ENCODE measurements around the gene SH3PXD2A. TPM values are rescaled to one million over a fixed set of nuclear protein-coding genes. Genes with fewer than 3 reads are reported as not detected.

Gene SH3PXD2A
- total RNA-seq, 1 experiment from 2014 or later = 4.5 TPM

- no peak overlapping the region for H4K8ac ChIP-seq (replicated peaks; ENCODE audit: insufficient read length, low read depth, low read length)
- no peak overlapping the region for H2BK5ac ChIP-seq (ENCODE audit: insufficient read length, low read length)
- H3K4me1 Mint-ChIP-seq = peaks cover 3 to 6% of the 10 kb centered on the region in 2 experiments; a peak in 3 of 4 replicates
- no CpG with 5 or more reads among the region's 8 CpGs for WGBS (ENCODE audit: extremely low coverage, insufficient read length, low lambda C conversion rate)
- 0 out of 7 replicates have a peak overlapping the region, but pooled peaks of 1 of the 3 experiments have one; percentile 18 for H3K27ac Mint-ChIP-seq
- no peak overlapping the region for H3K4ac ChIP-seq (ENCODE audit: low read depth, low read length)
- H4K20me1 ChIP-seq (ENCODE audit: control insufficient read depth, insufficient read depth, insufficient read length) = no peaks in the 10 kb centered on the region
- no peaks in the 10 kb centered on the region for H3K79me2 ChIP-seq (ENCODE audit: insufficient read depth, low read length)
- H3T11ph ChIP-seq (ENCODE audit: low read length) = no peak overlapping the region
- H3K23ac ChIP-seq (ENCODE audit: insufficient read length, low read depth, low read length) = no peak overlapping the region
- H3K9ac ChIP-seq (ENCODE audit: extremely low read depth, insufficient read length, low read length) = no peak overlapping the region
- no peak overlapping the region; a peak in 1 of 5 replicates for H3K4me3 Mint-ChIP-seq
- no peaks in the 10 kb centered on the region for H3K79me1 ChIP-seq (ENCODE audit: insufficient read depth, low read depth, low read length, poor library complexity, severe bottlenecking)
- no peak overlapping the region for H3K18ac ChIP-seq (ENCODE audit: insufficient read length, low read depth, low read length)
- no peak overlapping the region for H2BK15ac ChIP-seq (ENCODE audit: low read depth, low read length)
- H3K36me3 Mint-ChIP-seq (ENCODE audit: insufficient read depth in 1 of 3, low read depth in 3 of 3) = no peaks in the 10 kb centered on the region
- no peak overlapping the region for H3K27ac ChIP-seq (ENCODE audit: insufficient read length, low read depth, low read length)
- H2AK5ac ChIP-seq (ENCODE audit: insufficient read length, low read length) = no peak overlapping the region
- H3K56ac ChIP-seq (ENCODE audit: insufficient read length, low read depth, low read length) = no peak overlapping the region
- TF ChIP-seq, protein P1, sequence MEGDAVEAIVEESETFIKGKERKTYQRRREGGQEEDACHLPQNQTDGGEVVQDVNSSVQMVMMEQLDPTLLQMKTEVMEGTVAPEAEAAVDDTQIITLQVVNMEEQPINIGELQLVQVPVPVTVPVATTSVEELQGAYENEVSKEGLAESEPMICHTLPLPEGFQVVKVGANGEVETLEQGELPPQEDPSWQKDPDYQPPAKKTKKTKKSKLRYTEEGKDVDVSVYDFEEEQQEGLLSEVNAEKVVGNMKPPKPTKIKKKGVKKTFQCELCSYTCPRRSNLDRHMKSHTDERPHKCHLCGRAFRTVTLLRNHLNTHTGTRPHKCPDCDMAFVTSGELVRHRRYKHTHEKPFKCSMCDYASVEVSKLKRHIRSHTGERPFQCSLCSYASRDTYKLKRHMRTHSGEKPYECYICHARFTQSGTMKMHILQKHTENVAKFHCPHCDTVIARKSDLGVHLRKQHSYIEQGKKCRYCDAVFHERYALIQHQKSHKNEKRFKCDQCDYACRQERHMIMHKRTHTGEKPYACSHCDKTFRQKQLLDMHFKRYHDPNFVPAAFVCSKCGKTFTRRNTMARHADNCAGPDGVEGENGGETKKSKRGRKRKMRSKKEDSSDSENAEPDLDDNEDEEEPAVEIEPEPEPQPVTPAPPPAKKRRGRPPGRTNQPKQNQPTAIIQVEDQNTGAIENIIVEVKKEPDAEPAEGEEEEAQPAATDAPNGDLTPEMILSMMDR (conservative IDR thresholded peaks at IDR 0.05) = no peak
- H2BK20ac ChIP-seq (ENCODE audit: low read depth, low read length, poor library complexity, severe bottlenecking) = no peak overlapping the region
- H4K91ac ChIP-seq (ENCODE audit: insufficient read length, low read depth, low read length) = no peak overlapping the region
- H3K27me3 ChIP-seq (ENCODE audit: insufficient read depth, low read length) = no peaks in the 10 kb centered on the region
- no peak overlapping the region for H3K14ac ChIP-seq (ENCODE audit: insufficient read depth, low read length)
- H2BK120ac ChIP-seq (ENCODE audit: low read depth, low read length, poor library complexity, severe bottlenecking) = no peak overlapping the region
- H3K4me2 ChIP-seq (ENCODE audit: insufficient read depth, insufficient read length, low read length) = no peak overlapping the region
- no peak overlapping the region for H2AFZ ChIP-seq (ENCODE audit: low read length)
- no peak overlapping the region for H2BK12ac ChIP-seq (ENCODE audit: insufficient read length, low read depth, low read length)
- H3K9me3 Mint-ChIP-seq = no peaks in the 10 kb centered on the region
- no peaks in the 10 kb centered on the region for H3K4me1 ChIP-seq (ENCODE audit: insufficient read depth, low read length)
- no peaks in the 10 kb centered on the region for H3K9me3 ChIP-seq (ENCODE audit: control insufficient read depth, low read depth, low read length)
- no peaks in the 10 kb centered on the region for H3K23me2 ChIP-seq (ENCODE audit: insufficient read length, low read depth, low read length, poor library complexity, severe bottlenecking)
- H3K27me3 Mint-ChIP-seq (ENCODE audit: low read depth) = no peaks in the 10 kb centered on the region; the same call in 1 of the 2 replicates
- no peak overlapping the region for H4K5ac ChIP-seq (ENCODE audit: insufficient read length, low read depth, low read length)
- DNase-seq = no peak
Measured at GRCh38 chr10:103709341-103709920, 145.9 kb downstream of the SH3PXD2A start.

Measured in H9 (cell line).